Tibial artery (tissue), 4 donors: ENCODE measurements around the gene SDHB.

Source experiments
- DNase-seq, 2 donors: peaks; one replicate each; pipeline ENCODE4 v3.0.0-alpha.2; 2019
- H3K27ac ChIP-seq, 2 donors: fragments of 200-600 bp; sonication (generic) in 1 of 2; 1 replicate in 1 of 2; 2 replicates in 1 of 2; pipeline ENCODE4 v1.5.1; 2018 to 2019; ENCODE audit warnings: mild to moderate bottlenecking in 1 of 2
- H3K27me3 ChIP-seq, 2 donors: fragments of 200-600 bp; sonication (generic) in 1 of 2; one replicate each; pipeline versions ENCODE4 v1.5.1 to v1.6.0; 2016 to 2019
- H3K36me3 ChIP-seq, 3 donors: fragments of 200-600 bp; sonication (generic) in 2 of 3; one replicate each; pipeline ENCODE4 v1.5.1; 2016 to 2019; ENCODE audit warnings: mild to moderate bottlenecking in 2 of 3
- H3K4me1 ChIP-seq, 4 donors: fragments of 200-600 bp; sonication (generic) in 2 of 4; 1 replicate in 3 of 4; 2 replicates in 1 of 4; pipeline ENCODE4 v1.5.1; 2016 to 2019
- H3K4me3 ChIP-seq, 2 donors: fragments of 200-600 bp; sonication (generic) in 1 of 2; 1 replicate in 1 of 2; 2 replicates in 1 of 2; pipeline ENCODE4 v1.5.1; 2018 to 2019; ENCODE audit warnings: mild to moderate bottlenecking in 2 of 2
- H3K9me3 ChIP-seq, 3 donors: fragments of 200-600 bp; sonication (generic) in 1 of 3; one replicate each; pipeline ENCODE4 v1.5.1; 2016 to 2019
- intact Hi-C: fragments of 100-400 bp; cut with DNase I; formaldehyde crosslinking; loops from one replicate; pipeline ENCODE4 v1.15.0; 2023; ENCODE audit warnings: low total_unique reads
- TF ChIP-seq, protein P1 (sequence below), 2 experiments: fragments of 200-600 bp in 1 of 2; fragments of 450-650 bp in 1 of 2; IDR thresholded peaks; one replicate each; pipeline ENCODE4 v1.5.1; 2017 to 2019; ENCODE audit warnings: antibody characterized with exemption in 2 of 2, mild to moderate bottlenecking in 1 of 2, moderate library complexity in 1 of 2

Gene SDHB

DNA sequence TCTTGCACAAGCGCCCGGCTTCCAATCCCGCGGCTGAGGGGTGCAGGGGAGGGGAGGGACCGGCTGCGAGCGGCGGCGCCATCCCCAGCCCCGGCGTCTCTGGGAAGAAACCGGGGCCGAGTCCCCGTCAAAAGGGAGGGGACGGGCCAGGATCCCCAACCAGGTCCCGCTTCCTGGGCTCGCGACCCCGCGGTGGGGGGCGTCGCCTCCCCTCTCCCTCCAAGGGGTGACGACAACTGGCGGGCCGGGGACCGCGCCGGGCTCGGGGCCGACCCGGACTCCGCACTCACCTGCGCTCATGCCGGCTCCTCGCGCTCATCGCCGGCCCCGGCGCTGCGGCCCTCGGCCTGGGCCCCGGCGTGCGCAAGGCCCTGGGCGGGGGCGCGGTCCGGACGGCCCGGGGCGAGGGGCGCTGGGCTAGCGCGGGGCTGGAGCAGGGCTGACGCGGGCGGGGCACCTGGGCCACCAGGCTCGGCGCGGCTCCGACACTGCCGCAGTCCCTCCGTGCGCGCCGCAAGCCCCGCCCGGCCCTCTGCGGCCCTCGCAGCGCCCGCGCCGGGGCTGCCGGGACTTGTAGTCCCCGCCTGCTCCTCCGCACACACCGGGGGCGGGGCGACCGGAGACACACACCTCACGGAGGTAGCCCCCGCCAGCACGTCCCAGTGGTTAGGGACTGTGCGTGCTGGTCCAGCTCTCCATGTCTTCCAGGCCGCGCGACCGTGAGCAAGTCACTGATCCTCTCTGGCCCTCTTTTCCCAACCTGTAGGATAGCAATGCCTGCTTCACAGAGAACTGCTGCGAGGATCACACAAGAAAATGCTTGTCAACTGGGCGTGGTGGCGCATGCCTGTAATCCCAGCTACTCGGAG is 42.2 kb downstream of the SDHB start, which contains the start of gene ATP13A2:
Gene ATP13A2 (minus strand): TSS at position 490 of the 869 bp plus-strand sequence. CDS start 190 bp downstream, at position 300.
- DNase-seq, result peak; percentile 70 to 85
- intact Hi-C loops, result no loop called here
- TF ChIP-seq, protein P1, sequence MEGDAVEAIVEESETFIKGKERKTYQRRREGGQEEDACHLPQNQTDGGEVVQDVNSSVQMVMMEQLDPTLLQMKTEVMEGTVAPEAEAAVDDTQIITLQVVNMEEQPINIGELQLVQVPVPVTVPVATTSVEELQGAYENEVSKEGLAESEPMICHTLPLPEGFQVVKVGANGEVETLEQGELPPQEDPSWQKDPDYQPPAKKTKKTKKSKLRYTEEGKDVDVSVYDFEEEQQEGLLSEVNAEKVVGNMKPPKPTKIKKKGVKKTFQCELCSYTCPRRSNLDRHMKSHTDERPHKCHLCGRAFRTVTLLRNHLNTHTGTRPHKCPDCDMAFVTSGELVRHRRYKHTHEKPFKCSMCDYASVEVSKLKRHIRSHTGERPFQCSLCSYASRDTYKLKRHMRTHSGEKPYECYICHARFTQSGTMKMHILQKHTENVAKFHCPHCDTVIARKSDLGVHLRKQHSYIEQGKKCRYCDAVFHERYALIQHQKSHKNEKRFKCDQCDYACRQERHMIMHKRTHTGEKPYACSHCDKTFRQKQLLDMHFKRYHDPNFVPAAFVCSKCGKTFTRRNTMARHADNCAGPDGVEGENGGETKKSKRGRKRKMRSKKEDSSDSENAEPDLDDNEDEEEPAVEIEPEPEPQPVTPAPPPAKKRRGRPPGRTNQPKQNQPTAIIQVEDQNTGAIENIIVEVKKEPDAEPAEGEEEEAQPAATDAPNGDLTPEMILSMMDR (IDR thresholded peaks at IDR 0.05), result no peak
- Histone ChIP-seq H3K4me3 (peak within 1 kb of the TSS; percentile 79 to 80), H3K4me1 (peaks cover 0 to 25% (median 18%) of the 10 kb centered on the region in 4 donors), H3K27ac (peak within 1 kb of the TSS; percentile 56 to 63), H3K9me3 (no peaks in the 10 kb centered on the region), H3K36me3 (peaks cover 0 to 3% (median 0%) of the 10 kb centered on the region in 3 donors), H3K27me3 (no peaks in the 10 kb centered on the region)

DNA sequence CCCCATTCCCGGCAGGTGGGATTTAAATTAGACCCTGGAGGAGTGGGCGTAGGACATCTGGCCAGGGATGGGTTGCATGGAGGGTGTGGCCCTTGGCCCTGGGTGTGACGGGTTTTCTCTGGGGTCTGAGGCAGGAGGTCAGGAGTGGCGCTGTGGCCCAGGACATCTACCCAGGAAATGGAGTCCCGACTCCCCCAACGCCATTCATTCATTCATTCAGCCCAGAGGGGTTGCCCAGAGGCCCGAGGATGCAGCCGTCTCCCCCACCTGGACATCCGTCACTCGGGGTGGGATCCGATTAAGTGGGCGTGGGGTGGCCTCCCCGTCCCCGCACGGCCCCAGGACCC is 42.8 kb downstream of the SDHB start:
- Histone ChIP-seq H3K4me1 (peaks cover 0 to 25% (median 18%) of the 10 kb centered on the region in 4 donors), H3K27ac (peak overlapping the region; percentile 56 to 63), H3K36me3 (peaks cover 0 to 5% (median 0%) of the 10 kb centered on the region in 3 donors), H3K9me3 (no peaks in the 10 kb centered on the region), H3K4me3 (peak overlapping the region; percentile 79 to 80), H3K27me3 (no peaks in the 10 kb centered on the region)
- DNase-seq, result no peak
- intact Hi-C loops, result no loop called here
- TF ChIP-seq, protein P1 (IDR thresholded peaks at IDR 0.05), result no peak

DNA sequence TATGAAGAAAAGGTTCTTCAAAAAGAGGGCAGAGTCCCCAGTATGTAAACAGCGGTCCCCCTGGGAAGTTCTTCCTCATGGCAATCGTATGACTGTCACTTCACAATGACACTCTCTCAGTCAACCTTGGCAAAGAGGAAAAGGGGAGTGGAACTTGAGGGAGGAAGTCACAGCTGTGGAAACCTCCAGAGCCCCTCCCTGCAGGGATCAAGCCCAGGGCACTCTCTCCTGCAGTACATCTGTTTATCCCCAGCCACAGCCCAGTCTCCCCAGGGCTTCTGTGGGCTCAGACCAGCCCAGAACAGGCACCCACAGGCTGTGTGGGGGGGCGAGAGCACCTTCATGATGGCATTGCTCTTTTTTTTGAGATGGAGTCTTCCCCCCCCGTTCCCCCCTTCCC is 44.1 kb downstream of the SDHB start:
- Histone ChIP-seq H3K27ac (no peak overlapping the region), H3K4me1 (peaks cover 0 to 25% (median 18%) of the 10 kb centered on the region in 4 donors), H3K27me3 (no peaks in the 10 kb centered on the region), H3K4me3 (no peak overlapping the region), H3K36me3 (peaks cover 8 to 17% (median 12%) of the 10 kb centered on the region in 3 donors), H3K9me3 (no peaks in the 10 kb centered on the region)
- intact Hi-C loops, result no loop called here
- DNase-seq, result no peak
- TF ChIP-seq, protein P1 (IDR thresholded peaks at IDR 0.05), result no peak

DNA sequence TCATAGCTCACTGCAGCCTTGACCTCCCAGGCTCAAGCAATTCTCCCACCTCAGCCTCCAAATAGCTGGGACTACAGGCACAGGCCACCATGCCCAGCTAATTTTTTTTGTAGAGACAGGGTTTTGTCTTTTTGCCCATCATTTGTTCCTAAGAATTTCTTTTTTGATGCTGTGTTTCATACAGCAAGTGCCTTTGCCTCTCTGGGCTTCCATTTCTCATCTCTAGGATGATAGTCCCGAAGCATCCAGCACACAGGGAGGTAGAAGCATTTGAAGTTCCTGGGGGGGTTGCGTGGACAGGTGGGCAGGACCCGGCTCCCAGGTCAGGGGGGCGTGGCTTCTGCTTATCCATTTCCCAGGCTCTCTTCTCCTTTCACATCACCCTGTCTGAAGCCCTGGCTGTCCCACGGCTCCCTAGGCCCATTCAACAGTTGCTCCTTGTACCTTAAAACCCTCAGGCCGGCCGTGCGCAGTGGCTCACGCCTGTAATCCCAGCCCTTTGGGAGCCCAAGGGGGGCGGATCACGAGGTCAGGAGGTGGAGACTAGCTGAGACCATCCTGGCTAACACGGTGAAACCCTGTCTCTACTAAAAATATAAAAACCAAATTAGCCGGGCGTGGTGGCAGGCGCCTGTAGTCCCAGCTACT is 45.5 kb downstream of the SDHB start:
- H3K9me3 ChIP-seq, result no peaks in the 10 kb centered on the region
- peaks cover 0 to 25% (median 18%) of the 10 kb centered on the region in 4 donors for H3K4me1 ChIP-seq
- TF ChIP-seq, protein P1 (IDR thresholded peaks at IDR 0.05), result no peak
- H3K27ac ChIP-seq, result no peak overlapping the region
- no peak for DNase-seq
- H3K27me3 ChIP-seq, result no peaks in the 10 kb centered on the region
- intact Hi-C loops, result no loop called here
- H3K36me3 ChIP-seq, result peaks cover 14 to 30% (median 22%) of the 10 kb centered on the region in 3 donors
- H3K4me3 ChIP-seq, result no peak overlapping the region

DNA sequence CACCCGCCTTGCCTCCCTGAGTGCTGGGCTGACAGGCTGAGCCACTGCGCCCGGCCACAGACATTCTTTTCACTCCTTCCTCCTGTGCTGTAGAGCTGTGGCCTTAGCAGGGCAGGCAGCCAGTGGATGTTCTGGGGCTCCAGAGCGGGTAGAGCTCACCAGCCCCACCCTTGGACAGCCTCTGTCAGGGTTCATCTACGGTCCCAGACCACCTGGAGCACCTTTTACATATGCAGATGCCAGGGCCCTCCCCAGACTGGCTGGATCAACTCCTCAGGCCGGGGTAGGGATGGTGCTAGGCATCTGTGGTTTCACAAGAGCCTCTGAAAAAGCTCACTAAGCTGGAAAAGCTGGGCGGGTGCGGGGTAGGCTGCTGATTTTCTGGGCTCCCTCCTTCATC is 46.7 kb downstream of the SDHB start:
- DNase-seq, result no peak
- Histone ChIP-seq H3K9me3 (no peaks in the 10 kb centered on the region), H3K27me3 (no peaks in the 10 kb centered on the region), H3K27ac (no peak overlapping the region), H3K4me3 (no peak overlapping the region), H3K4me1 (peaks cover 0 to 21% (median 15%) of the 10 kb centered on the region in 4 donors), H3K36me3 (peaks cover 25 to 43% (median 33%) of the 10 kb centered on the region in 3 donors)
- TF ChIP-seq, protein P1 (IDR thresholded peaks at IDR 0.05), result no peak
- intact Hi-C loops, result no loop called here
